ENCODE data around the gene FANCC. TPM values are rescaled to one million over a fixed set of nuclear protein-coding genes. Genes with fewer than 3 reads are reported as not detected.

The FANCC gene
- total RNA-seq, 2 donors from 2014 or later, result 7.5 to 12.5 TPM

DNA sequence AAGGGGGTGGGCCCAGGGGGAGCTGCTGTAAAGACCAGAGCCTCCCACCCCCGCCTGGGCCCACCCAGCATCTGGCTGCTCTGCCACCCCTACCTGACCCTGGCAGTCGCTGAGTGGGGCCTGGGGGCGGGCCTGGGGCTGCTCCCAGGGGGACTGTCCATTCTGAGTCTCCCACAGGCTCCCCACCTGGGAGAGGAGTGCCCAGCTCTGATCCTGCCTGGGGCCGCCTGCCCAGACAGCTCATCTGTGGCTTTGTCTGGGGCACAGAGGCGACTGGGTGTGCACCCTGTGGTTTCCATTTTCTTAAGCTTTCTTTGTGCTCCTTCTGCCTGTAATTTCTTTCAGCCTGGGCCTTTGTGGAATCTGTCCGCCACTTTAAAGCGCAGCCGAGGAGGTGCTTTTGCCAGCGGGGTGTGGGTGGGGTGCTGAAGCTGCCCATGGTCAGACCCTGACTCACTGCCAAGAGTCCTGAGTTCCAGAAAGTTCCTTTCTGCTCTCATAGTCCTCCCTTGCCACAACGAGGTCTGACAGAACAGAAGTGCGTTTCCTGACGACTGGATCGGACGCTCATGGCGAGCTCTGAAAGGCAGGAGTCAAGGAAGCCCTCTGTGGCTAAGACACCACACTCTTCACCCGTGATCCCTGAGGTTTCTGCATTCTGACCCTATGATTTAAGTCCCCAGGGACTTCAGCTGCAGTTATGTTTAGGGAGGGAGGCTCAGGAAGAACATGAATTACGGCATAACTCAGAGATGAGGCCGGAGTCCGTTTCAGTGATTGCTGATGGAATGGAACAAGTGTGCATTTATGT lies 225.0 kb downstream of the FANCC start:
- ATAC-seq (no peak), DNase-seq (peak in 1 of 4 donors; percentile 45)
- 74 to 77% methylated on average over 15 to 19 of the region's 19 CpGs for WGBS, 2 donors
- Histone ChIP-seq H3K27ac (peak overlapping the region; percentile 44 to 72 (median 64)), H3K36me3 (replicated peaks in 1 of 2; ENCODE audit: insufficient read depth in 1 of 2, low read depth in 2 of 2) (no peaks in the 10 kb centered on the region), H3K9me3 (no peaks in the 10 kb centered on the region), H3K4me3 (no peak overlapping the region), H3K27me3 (no peaks in the 10 kb centered on the region), H3K4me1 (peaks cover 54% of the 10 kb centered on the region)
- peak in 1 of 3 donors; percentile 4 for TF ChIP-seq POLR2A (IDR thresholded peaks at IDR 0.05)
- TF ChIP-seq, protein P1, sequence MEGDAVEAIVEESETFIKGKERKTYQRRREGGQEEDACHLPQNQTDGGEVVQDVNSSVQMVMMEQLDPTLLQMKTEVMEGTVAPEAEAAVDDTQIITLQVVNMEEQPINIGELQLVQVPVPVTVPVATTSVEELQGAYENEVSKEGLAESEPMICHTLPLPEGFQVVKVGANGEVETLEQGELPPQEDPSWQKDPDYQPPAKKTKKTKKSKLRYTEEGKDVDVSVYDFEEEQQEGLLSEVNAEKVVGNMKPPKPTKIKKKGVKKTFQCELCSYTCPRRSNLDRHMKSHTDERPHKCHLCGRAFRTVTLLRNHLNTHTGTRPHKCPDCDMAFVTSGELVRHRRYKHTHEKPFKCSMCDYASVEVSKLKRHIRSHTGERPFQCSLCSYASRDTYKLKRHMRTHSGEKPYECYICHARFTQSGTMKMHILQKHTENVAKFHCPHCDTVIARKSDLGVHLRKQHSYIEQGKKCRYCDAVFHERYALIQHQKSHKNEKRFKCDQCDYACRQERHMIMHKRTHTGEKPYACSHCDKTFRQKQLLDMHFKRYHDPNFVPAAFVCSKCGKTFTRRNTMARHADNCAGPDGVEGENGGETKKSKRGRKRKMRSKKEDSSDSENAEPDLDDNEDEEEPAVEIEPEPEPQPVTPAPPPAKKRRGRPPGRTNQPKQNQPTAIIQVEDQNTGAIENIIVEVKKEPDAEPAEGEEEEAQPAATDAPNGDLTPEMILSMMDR (IDR thresholded peaks at IDR 0.05), result no peak
- intact Hi-C loops (cut with DNase I), result no loop called here

DNA sequence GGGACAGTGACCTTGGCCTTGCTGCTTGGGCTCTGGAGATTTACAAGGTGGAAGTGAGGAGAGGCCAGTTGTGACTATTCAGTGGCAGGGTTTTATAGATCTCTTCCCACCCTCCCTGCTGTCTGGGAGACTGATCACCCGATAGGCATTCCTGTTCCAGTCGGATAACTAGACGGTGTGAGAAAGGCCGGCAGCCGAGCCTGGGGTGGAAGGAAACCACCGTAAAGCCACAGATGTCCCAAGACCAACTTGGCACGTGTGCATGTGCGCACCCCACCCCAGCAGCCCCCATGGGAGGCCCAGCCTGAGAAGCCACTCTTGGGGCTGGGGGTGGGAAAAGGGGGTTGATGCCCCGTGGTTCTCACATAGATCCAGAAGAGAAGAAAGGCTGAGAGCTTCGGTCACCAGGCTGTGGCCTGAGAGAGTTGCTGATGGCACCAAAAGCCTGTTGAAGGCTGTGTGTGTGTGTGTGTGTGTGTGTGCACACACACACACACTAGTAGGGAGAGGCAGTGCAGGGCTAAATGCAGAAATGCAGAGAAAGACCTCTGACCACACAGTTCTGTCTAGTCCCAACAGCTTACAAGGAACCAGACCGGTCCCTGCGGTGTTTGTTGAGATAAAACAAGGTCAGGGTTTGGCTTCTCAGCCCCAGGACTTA lies 225.8 kb downstream of the FANCC start:
- H3K4me1 ChIP-seq, result peaks cover 56% of the 10 kb centered on the region
- TF ChIP-seq, protein P1 (IDR thresholded peaks at IDR 0.05), result no peak
- TF ChIP-seq POLR2A (IDR thresholded peaks at IDR 0.05), result no peak
- peak overlapping the region; percentile 44 to 72 (median 64) for H3K27ac ChIP-seq
- H3K9me3 ChIP-seq, result no peaks in the 10 kb centered on the region
- H3K36me3 ChIP-seq (replicated peaks in 1 of 2; ENCODE audit: insufficient read depth in 1 of 2, low read depth in 2 of 2), result peaks cover 0 to under 1% of the 10 kb centered on the region in 2 donors
- intact Hi-C loops (cut with DNase I), result no loop called here
- peak; percentile 43 for ATAC-seq
- no peak for DNase-seq
- no peak overlapping the region for H3K4me3 ChIP-seq
- 30 to 49% methylated on average over 10 to 12 of the region's 12 CpGs for WGBS, 2 donors
- H3K27me3 ChIP-seq, result no peaks in the 10 kb centered on the region

DNA sequence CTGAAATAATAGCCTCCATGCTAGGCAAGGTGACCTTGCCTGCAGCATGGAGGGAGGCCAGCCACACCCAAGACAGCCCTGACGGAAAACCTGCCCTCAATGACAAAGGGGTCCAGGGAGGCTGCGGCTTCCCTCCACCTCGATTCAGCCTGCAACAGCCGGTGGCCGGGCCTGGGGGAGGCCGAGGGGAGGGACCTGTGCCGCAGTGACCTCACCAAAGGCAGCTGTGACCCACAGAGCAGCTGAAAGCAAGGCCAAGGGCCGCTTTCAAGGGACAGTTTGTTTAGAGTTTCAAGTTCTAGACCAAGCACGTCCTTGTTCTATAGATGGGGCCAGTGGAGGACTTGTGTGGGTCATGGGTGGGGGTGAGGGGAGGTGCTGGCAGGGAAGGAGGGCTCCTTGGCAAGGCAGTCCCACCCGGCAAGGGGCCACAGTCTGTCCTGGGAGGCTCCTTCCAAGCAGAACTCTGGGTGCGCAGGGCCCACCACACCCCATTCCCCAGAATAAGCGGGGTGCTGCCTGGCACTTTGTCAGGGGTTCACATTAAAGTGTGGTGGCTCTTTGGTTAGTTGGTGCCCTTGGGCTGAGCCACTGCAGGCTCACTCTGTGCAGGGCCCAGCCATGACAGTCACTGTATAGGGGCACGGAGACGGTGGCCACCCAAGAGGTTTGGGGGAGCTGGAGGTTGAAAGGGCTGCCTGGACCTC lies 226.5 kb downstream of the FANCC start:
- DNase-seq, result peak in 2 of 4 donors; percentile 15 to 21
- no peak for TF ChIP-seq POLR2A (IDR thresholded peaks at IDR 0.05)
- TF ChIP-seq, protein P1 (IDR thresholded peaks at IDR 0.05), result no peak
- Histone ChIP-seq H3K36me3 (replicated peaks in 1 of 2; ENCODE audit: insufficient read depth in 1 of 2, low read depth in 2 of 2) (peaks cover 0 to 6% of the 10 kb centered on the region in 2 donors), H3K4me3 (no peak overlapping the region), H3K4me1 (peaks cover 62% of the 10 kb centered on the region), H3K27ac (peak overlapping the region; percentile 40 to 72 (median 64)), H3K27me3 (no peaks in the 10 kb centered on the region), H3K9me3 (no peaks in the 10 kb centered on the region)
- intact Hi-C loops (cut with DNase I), result no loop called here
- 71 to 74% methylated on average over 6 to 14 of the region's 14 CpGs for WGBS, 2 donors
- ATAC-seq, result peak; percentile 5

DNA sequence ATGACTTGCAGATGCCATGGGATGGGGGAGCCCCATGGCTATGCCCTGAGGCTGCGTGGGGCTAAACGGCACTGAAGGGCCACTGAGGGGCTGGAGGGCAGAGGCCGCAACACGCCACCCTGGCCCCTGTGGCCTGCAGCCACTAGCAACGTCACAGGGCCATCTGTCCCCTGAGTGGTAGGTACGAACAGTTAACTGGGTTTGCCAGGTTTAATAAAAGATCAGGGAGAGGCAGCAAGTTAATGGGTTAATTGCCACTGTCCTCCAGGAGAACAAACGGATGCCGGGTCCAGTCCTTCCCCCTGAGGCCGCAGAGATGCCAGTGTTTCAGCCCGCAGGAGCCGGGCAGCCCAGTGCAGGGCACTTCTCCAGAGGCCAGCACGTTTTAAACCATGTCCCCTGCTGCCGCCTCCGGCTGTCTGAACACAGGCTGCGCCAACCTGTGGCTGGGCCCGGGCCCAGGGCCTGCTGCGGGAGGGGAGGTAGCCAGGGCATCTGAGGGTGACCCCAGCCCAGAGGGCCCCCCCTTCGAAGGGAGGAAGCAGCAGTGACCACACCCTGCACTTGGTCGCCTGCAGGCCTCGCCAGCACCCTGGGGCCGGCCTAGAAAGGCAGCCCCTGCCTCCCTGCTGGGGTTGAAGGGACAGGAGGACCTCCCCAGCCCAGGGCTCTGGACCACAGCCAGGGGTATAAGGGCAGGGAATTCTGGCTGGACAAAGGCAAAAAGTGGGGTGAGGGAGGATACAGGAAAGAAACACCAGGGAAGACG lies 227.3 kb downstream of the FANCC start:
- no peak for TF ChIP-seq POLR2A (IDR thresholded peaks at IDR 0.05)
- TF ChIP-seq, protein P1 (IDR thresholded peaks at IDR 0.05), result no peak
- Histone ChIP-seq H3K27me3 (no peaks in the 10 kb centered on the region), H3K27ac (peak overlapping the region; percentile 57 to 72 (median 68)), H3K4me3 (no peak overlapping the region), H3K36me3 (replicated peaks in 1 of 2; ENCODE audit: insufficient read depth in 1 of 2, low read depth in 2 of 2) (peaks cover 0 to 6% of the 10 kb centered on the region in 2 donors), H3K9me3 (no peaks in the 10 kb centered on the region), H3K4me1 (peaks cover 71% of the 10 kb centered on the region)
- ATAC-seq (peak; percentile 17), DNase-seq (peak in 3 of 4 donors; percentile 39 to 63 (median 57))
- 41 to 42% methylated on average over 9 to 22 of the region's 22 CpGs for WGBS, 2 donors
- intact Hi-C loops (cut with DNase I), result no loop called here

Data from body of pancreas (tissue), 4 donors.